Fibroblast of lung (primary cell): Measurements from ENCODE around the gene CHST8. TPM values are rescaled to one million over a fixed set of nuclear protein-coding genes. Genes with fewer than 3 reads are reported as not detected.

Experiments used
- DNase-seq, 2 donors: peaks; one replicate each; pipeline versions ENCODE4 v3.0.0 to v3.0.0-alpha.2; 2010; ENCODE audit warnings: low read depth in 2 of 2
- H2AFZ ChIP-seq: 2 replicates; pipeline ENCODE4 v1.5.1; 2012; ENCODE audit warnings: low read length, control low read depth, inconsistent platforms
- H3K27ac ChIP-seq: 2 replicates; pipeline ENCODE4 v1.5.1; 2011; ENCODE audit warnings: low read length, control low read depth; ENCODE audit not compliant: insufficient read depth
- H3K27me3 ChIP-seq: 2 replicates; pipeline ENCODE4 v1.5.1; 2011; ENCODE audit warnings: mild to moderate bottlenecking, low read length; ENCODE audit not compliant: control insufficient read depth, insufficient read depth
- H3K36me3 ChIP-seq: 2 replicates; pipeline ENCODE4 v1.5.1; 2011; ENCODE audit warnings: low read length; ENCODE audit not compliant: control insufficient read depth, insufficient read depth
- H3K4me1 ChIP-seq: 2 replicates; pipeline ENCODE4 v1.5.1; 2011; ENCODE audit warnings: low read length; ENCODE audit not compliant: control insufficient read depth, insufficient read depth; ENCODE audit errors: extremely low read depth
- H3K4me2 ChIP-seq: 2 replicates; pipeline ENCODE4 v1.5.1; 2011; ENCODE audit warnings: low read length, control low read depth; ENCODE audit not compliant: insufficient read depth; ENCODE audit errors: extremely low read depth
- H3K4me3 ChIP-seq, 4 experiments: fragments of 200-600 bp in 1 of 4; sonication (generic) in 1 of 4; replicated peaks in 1 of 4; 2 replicates each; pipeline ENCODE4 v1.5.1; 2011 to 2016; ENCODE audit warnings: low read length in 4 of 4, low read depth in 3 of 4, mild to moderate bottlenecking in 3 of 4, control low read depth in 2 of 4, inconsistent platforms in 1 of 4, mixed read lengths in 1 of 4; ENCODE audit not compliant: insufficient read depth in 1 of 4; ENCODE audit errors: control extremely low read depth in 1 of 4
- H3K79me2 ChIP-seq: 2 replicates; pipeline ENCODE4 v1.5.1; 2012; ENCODE audit warnings: mild to moderate bottlenecking, low read length, inconsistent platforms; ENCODE audit not compliant: control insufficient read depth, insufficient read depth
- H3K9ac ChIP-seq: 2 replicates; pipeline ENCODE4 v1.5.1; 2011; ENCODE audit warnings: mild to moderate bottlenecking, low read length, control low read depth; ENCODE audit not compliant: insufficient read depth
- H3K9me3 ChIP-seq: 2 replicates; pipeline ENCODE4 v1.5.1; 2012; ENCODE audit warnings: low read depth, low read length; ENCODE audit not compliant: control insufficient read depth, insufficient read depth
- H4K20me1 ChIP-seq: 2 replicates; pipeline ENCODE4 v1.5.1; 2011; ENCODE audit warnings: low read length; ENCODE audit not compliant: control insufficient read depth, insufficient read depth; ENCODE audit errors: extremely low read depth
- CTCF ChIP-seq, 2 donors: IDR thresholded peaks in 1 of 2; conservative IDR thresholded peaks in 1 of 2; 1 replicate in 1 of 2; 2 replicates in 1 of 2; pipeline ENCODE4 v1.5.1; 2011 to 2012; ENCODE audit warnings: low read length in 2 of 2, control low read depth in 1 of 2, inconsistent platforms in 1 of 2, low read depth in 1 of 2, mild to moderate bottlenecking in 1 of 2
- EZH2 ChIP-seq: IDR thresholded peaks from 2 replicates; pipeline ENCODE4 v1.5.1; 2012; ENCODE audit warnings: low read length, control low read depth, mild to moderate bottlenecking; ENCODE audit errors: missing control alignments
- polyA plus RNA-seq, 2 donors: library from polyadenylated mRNA; depleted of rRNA in 1 of 2; stranded (reverse) in 1 of 2; unstranded in 1 of 2; fragments of >200 nt; gene quantifications; 2 replicates each; pipeline ENCODE4 v1.2.1, GENCODE V29; 2011 to 2012; ENCODE audit warnings: missing spikeins in 1 of 2
- total RNA-seq: library from RNA; depleted of rRNA; stranded (reverse); fragments of >200 nt; gene quantifications from 2 replicates; pipeline ENCODE4 v1.2.1, GENCODE V29; 2014

Gene CHST8
- total and polyA plus RNA-seq, 2 donors (not counting 1 experiment from before 2014, with no cell fraction given): not detected

- Histone ChIP-seq H3K4me2 (no peak overlapping the region), H3K27ac (no peak overlapping the region), H3K4me3 (no peak overlapping the region), H3K4me1 (no peaks in the 10 kb centered on the region), H3K9me3 (no peaks in the 10 kb centered on the region), H4K20me1 (no peaks in the 10 kb centered on the region), H2AFZ (no peak overlapping the region), H3K79me2 (no peaks in the 10 kb centered on the region), H3K27me3 (peaks cover 10% of the 10 kb centered on the region), H3K36me3 (no peaks in the 10 kb centered on the region), H3K9ac (no peak overlapping the region)
- TF ChIP-seq EZH2: no peak
- no peak for TF ChIP-seq CTCF (conservative IDR thresholded peaks at IDR 0.05 in 1 of 2, IDR thresholded peaks at IDR 0.05 in 1 of 2; ENCODE audit: low read depth in 1 of 2, low read length in 2 of 2)
- no peak for DNase-seq
These were observed 154.2 kb downstream of the CHST8 start for GRCh38 chr19:33775731-33776487.

GRCh38 chr19:33777351-33777750, 155.6 kb downstream of the CHST8 start:
- H3K9ac ChIP-seq: no peak overlapping the region
- no peak overlapping the region for H3K4me3 ChIP-seq
- H3K36me3 ChIP-seq: no peaks in the 10 kb centered on the region
- no peak for TF ChIP-seq EZH2
- TF ChIP-seq CTCF (conservative IDR thresholded peaks at IDR 0.05 in 1 of 2, IDR thresholded peaks at IDR 0.05 in 1 of 2; ENCODE audit: low read depth in 1 of 2, low read length in 2 of 2): no peak
- H3K4me2 ChIP-seq: no peak overlapping the region
- no peaks in the 10 kb centered on the region for H4K20me1 ChIP-seq
- H3K9me3 ChIP-seq: no peaks in the 10 kb centered on the region
- no peaks in the 10 kb centered on the region for H3K4me1 ChIP-seq
- no peaks in the 10 kb centered on the region for H3K79me2 ChIP-seq
- peaks cover 10% of the 10 kb centered on the region for H3K27me3 ChIP-seq
- H2AFZ ChIP-seq: no peak overlapping the region
- no peak for DNase-seq
- no peak overlapping the region for H3K27ac ChIP-seq

- Histone ChIP-seq H3K9ac (no peak overlapping the region), H3K36me3 (no peaks in the 10 kb centered on the region), H3K9me3 (no peaks in the 10 kb centered on the region), H3K27me3 (peaks cover 10% of the 10 kb centered on the region), H3K4me3 (no peak overlapping the region), H3K27ac (no peak overlapping the region), H3K4me2 (no peak overlapping the region), H3K4me1 (no peaks in the 10 kb centered on the region), H3K79me2 (no peaks in the 10 kb centered on the region), H2AFZ (no peak overlapping the region), H4K20me1 (no peaks in the 10 kb centered on the region)
- no peak for DNase-seq
- TF ChIP-seq EZH2 (no peak), CTCF (conservative IDR thresholded peaks at IDR 0.05 in 1 of 2, IDR thresholded peaks at IDR 0.05 in 1 of 2; ENCODE audit: low read depth in 1 of 2, low read length in 2 of 2) (no peak)
These were observed 156.0 kb downstream of the CHST8 start for GRCh38 chr19:33777753-33778088.
